ENCODE measurements around the gene AKAP12. TPM values are rescaled to one million over a fixed set of nuclear protein-coding genes. Genes with fewer than 3 reads are reported as not detected.

AKAP12 gene
- total RNA-seq, 3 donors from 2014 or later: 40.7 to 368 (median 127) TPM

DNA sequence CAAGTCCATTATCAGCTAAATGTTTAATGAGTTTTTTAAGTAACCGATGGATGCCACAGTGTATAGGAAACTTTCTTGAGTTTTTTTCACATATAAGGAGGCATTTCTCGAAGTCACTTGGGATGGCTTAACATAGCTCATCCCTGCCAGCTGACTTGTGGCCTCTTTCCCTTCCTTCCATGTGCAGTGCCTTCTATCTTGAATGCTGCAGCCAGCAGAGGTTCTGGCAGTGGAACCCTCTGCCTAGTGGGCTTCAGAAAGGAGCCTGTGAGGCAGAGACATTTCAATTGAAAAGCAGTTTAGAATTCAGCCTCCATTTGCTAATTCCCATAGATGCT lies 51.9 kb downstream of the AKAP12 start:
- TF ChIP-seq, protein P1, sequence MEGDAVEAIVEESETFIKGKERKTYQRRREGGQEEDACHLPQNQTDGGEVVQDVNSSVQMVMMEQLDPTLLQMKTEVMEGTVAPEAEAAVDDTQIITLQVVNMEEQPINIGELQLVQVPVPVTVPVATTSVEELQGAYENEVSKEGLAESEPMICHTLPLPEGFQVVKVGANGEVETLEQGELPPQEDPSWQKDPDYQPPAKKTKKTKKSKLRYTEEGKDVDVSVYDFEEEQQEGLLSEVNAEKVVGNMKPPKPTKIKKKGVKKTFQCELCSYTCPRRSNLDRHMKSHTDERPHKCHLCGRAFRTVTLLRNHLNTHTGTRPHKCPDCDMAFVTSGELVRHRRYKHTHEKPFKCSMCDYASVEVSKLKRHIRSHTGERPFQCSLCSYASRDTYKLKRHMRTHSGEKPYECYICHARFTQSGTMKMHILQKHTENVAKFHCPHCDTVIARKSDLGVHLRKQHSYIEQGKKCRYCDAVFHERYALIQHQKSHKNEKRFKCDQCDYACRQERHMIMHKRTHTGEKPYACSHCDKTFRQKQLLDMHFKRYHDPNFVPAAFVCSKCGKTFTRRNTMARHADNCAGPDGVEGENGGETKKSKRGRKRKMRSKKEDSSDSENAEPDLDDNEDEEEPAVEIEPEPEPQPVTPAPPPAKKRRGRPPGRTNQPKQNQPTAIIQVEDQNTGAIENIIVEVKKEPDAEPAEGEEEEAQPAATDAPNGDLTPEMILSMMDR (IDR thresholded peaks at IDR 0.05): no peak
- TF ChIP-seq POLR2A (IDR thresholded peaks at IDR 0.05) (no peak), POLR2AphosphoS5 (IDR thresholded peaks at IDR 0.05) (no peak)
- Histone ChIP-seq H3K27me3 (no peaks in the 10 kb centered on the region), H3K36me3 (no peaks in the 10 kb centered on the region), H3K4me3 (no peak overlapping the region), H3K9me3 (no peaks in the 10 kb centered on the region), H3K27ac (no peak overlapping the region), H3K4me1 (no peaks in the 10 kb centered on the region)
- intact Hi-C loops (cut with DNase I; ENCODE audit: low total_unique reads): no loop called here
- DNase-seq (ENCODE audit: low spot score in 2 of 2): no peak

DNA sequence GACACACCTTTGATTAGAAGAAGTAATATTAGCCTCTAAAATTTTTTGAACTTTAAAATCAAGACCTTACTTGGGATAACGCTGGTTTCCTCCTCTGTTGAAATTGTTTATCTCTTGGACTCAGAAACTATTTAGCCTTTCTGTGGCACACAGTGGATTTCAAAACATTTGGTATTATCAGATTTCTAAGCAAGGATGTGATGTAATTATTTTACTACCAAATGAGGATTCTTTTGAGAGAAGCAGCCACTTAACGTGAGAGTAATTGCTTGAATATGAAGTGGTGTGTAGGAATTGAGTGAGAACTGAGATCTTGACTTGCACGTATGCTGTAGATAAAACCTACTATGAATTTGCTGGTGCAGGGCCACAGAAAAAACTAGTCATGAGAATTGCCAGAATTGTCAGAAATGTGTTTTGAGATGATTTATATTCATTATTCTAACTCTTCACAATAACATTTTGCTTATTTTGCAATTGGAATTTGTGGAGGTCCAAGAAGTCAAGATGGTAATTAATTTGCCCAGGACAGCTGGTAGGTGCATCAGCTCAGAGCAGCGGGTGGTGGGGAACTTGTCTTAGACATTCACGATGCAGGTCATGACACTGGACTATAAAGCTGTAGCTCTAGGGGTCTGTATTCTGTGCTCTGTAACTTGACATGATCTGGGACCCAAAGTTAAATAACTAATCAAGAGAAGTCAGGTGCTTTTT lies 53.4 kb downstream of the AKAP12 start:
- intact Hi-C loops (cut with DNase I; ENCODE audit: low total_unique reads): no loop called here
- no peak for TF ChIP-seq POLR2A (IDR thresholded peaks at IDR 0.05)
- TF ChIP-seq, protein P1 (IDR thresholded peaks at IDR 0.05): no peak
- no peak for TF ChIP-seq POLR2AphosphoS5 (IDR thresholded peaks at IDR 0.05)
- Histone ChIP-seq H3K4me3 (no peak overlapping the region), H3K4me1 (no peaks in the 10 kb centered on the region), H3K36me3 (no peaks in the 10 kb centered on the region), H3K9me3 (no peaks in the 10 kb centered on the region), H3K27me3 (no peaks in the 10 kb centered on the region), H3K27ac (no peak overlapping the region)
- DNase-seq (ENCODE audit: low spot score in 2 of 2): no peak

DNA sequence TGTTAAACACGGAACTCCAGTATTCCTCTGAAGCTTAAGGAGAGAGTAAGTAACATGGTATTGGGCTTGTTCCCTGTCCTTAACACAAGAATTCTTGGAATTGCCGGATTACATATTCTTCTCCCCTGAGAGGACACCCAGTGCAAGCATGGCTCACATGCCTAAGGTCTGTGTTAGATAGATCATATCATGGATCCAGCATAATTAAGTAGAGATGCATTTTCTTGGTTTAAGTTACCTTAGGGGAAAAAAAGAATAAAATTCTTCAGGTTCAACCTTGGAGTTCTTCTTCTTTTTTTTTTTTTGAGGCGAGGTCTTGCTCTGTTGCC lies 53.9 kb downstream of the AKAP12 start:
- no peak overlapping the region for H3K4me3 ChIP-seq
- no peak for DNase-seq (ENCODE audit: low spot score in 2 of 2)
- no peaks in the 10 kb centered on the region for H3K27me3 ChIP-seq
- TF ChIP-seq, protein P1 (IDR thresholded peaks at IDR 0.05): no peak
- TF ChIP-seq POLR2A (IDR thresholded peaks at IDR 0.05) (no peak), POLR2AphosphoS5 (IDR thresholded peaks at IDR 0.05) (no peak)
- no peaks in the 10 kb centered on the region for H3K36me3 ChIP-seq
- no peaks in the 10 kb centered on the region for H3K4me1 ChIP-seq
- H3K9me3 ChIP-seq: no peaks in the 10 kb centered on the region
- intact Hi-C loops (cut with DNase I; ENCODE audit: low total_unique reads): no loop called here
- no peak overlapping the region for H3K27ac ChIP-seq

DNA sequence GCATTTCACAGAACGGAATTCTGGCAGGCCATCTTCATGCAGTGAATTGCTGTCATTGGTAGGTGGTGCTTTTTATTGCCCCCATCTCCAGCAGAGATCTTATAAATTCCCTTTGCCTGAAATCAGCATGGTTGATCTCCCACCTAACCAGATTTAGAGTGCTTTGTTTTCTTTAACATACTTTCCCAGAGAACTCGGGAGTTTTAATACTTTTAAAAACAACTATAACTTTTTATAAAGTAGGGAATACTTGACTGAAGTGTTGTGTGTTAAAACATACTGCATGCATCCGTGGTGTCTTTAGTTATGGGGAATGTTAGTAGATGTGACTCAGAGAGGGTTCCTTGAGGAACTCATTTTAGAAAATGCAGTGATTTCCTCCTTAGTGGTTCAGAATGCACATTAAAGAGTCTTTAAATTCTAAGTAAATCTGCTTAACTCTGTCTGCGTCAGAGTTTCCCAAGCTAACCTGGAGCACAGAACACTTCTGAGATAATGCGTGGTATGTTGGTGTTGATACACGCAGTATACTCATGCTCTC lies 54.9 kb downstream of the AKAP12 start:
- TF ChIP-seq POLR2AphosphoS5 (IDR thresholded peaks at IDR 0.05): no peak
- TF ChIP-seq, protein P1 (IDR thresholded peaks at IDR 0.05): no peak
- TF ChIP-seq POLR2A (IDR thresholded peaks at IDR 0.05): no peak
- Histone ChIP-seq H3K27ac (no peak overlapping the region), H3K4me3 (no peak overlapping the region), H3K4me1 (no peaks in the 10 kb centered on the region), H3K27me3 (no peaks in the 10 kb centered on the region), H3K9me3 (no peaks in the 10 kb centered on the region), H3K36me3 (no peaks in the 10 kb centered on the region)
- DNase-seq (ENCODE audit: low spot score in 2 of 2): no peak
- intact Hi-C loops (cut with DNase I; ENCODE audit: low total_unique reads): no loop called here

DNA sequence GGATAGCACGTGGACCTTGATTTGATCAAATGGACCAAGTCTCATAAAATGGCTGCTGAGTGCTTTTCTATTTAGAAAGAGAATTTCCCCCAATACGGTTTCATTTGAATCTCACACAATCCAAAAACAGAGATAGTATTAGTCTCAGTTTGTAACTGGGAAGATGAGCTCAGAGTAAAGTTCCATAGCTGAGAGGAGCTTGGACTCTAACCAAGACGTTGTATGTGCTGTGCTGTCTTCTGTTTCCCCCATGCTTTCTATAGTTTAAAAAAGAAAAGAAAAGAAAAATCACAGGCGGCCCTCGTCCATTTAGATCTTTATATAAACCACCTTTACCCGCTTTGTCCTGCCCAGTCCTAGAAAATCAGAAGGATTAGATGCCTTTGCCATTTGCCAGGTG lies 58.1 kb downstream of the AKAP12 start:
- DNase-seq (ENCODE audit: low spot score in 2 of 2): no peak
- Histone ChIP-seq H3K27me3 (no peaks in the 10 kb centered on the region), H3K4me1 (no peaks in the 10 kb centered on the region), H3K4me3 (no peak overlapping the region), H3K9me3 (no peaks in the 10 kb centered on the region), H3K27ac (no peak overlapping the region), H3K36me3 (no peaks in the 10 kb centered on the region)
- TF ChIP-seq, protein P1 (IDR thresholded peaks at IDR 0.05): no peak
- TF ChIP-seq POLR2AphosphoS5 (IDR thresholded peaks at IDR 0.05) (no peak), POLR2A (IDR thresholded peaks at IDR 0.05) (no peak)
- intact Hi-C loops (cut with DNase I; ENCODE audit: low total_unique reads): no loop called here
